HG02884 (cell line): Measurements from ENCODE around the gene LHPP.
"Not testable (repeated sequence)": the region's sequence is repeated elsewhere in the genome, so short reads cannot be mapped to it uniquely, and the experiment has no call there.

Experiments used
- ATAC-seq: cut with Tn5 transposase; IDR thresholded peaks from one replicate; pipeline ENCODE4 v1.9.1; 2021; ENCODE audit warnings: mild to moderate bottlenecking, moderate library complexity; ENCODE audit not compliant: unreplicated experiment

The LHPP gene

GRCh38 chr10:124568848-124569622, 107.4 kb downstream of the LHPP start:
- ATAC-seq: no peak

GRCh38 chr10:124569623-124570470, 108.2 kb downstream of the LHPP start:
- no peak for ATAC-seq

- no peak for ATAC-seq
Observed at GRCh38 chr10:124570646-124571045, 109.0 kb downstream of the LHPP start.

- ATAC-seq: no peak
Observed at GRCh38 chr10:124572751-124573150, 111.1 kb downstream of the LHPP start.

DNA sequence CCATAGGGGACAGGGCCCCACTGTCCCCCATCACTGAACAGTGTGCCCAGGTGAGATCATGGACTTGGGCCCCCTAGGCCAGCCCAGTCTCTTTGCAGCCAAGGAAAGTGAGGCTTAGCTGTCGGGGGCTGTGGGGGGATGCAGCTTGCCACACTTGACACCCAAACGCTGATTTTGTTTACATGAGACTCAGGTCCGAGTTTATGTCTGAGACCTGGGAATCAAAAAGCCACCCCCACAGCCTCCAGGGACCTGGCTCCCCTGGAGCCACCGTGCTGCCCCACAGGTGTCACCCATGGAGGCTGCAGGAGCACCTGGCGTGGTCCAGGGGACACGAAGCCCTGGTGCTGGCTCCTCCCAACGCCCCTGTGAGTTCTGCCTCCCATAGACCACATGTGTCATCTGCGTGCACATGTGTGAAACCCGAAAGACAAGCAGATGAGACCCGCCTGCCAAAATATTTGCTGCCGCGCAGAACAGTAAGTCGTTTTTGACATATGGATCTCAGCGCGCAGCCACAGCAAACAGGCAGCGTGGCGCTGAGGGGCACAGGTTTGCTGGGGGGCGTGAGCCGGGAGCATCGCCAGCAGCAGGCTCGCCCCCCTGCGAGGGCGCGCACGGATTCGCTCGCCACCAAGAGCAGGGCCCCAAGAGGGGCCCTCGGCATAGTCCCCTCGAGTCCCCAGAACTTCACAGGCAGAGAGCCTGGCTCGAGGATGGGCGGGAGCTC, 112.3 kb downstream of the LHPP start:
- no peak for ATAC-seq

DNA sequence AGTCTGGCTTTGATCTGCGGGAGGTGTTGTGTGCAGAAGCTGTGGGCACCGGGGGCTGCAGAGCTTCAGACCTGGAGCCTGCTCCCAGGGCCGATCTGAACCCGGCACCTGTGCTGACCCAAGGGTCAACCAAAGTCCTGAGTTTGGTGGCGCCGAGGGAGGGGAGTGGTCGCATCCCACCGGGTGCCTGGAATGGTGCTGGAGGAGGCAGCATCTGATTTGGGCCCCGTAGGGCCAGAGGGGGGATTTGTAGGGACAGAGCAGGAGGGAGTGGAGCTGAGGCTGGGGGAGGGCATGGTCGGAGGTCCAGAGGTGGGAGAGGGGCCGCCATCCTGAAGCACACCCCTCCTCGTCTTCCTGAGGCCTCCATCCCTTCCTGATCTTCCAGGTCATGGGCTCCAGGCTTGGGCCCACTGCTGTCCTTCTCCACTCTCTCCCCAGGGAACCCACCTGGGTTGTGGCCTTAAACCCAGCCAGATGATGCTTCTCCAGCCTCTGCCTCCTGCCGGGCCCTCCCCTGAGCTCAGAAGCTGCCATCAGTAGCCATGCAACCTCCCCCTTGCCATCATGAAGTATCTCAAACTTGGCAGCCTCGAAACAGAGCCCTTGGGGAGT, 112.9 kb downstream of the LHPP start:
- no peak for ATAC-seq

DNA sequence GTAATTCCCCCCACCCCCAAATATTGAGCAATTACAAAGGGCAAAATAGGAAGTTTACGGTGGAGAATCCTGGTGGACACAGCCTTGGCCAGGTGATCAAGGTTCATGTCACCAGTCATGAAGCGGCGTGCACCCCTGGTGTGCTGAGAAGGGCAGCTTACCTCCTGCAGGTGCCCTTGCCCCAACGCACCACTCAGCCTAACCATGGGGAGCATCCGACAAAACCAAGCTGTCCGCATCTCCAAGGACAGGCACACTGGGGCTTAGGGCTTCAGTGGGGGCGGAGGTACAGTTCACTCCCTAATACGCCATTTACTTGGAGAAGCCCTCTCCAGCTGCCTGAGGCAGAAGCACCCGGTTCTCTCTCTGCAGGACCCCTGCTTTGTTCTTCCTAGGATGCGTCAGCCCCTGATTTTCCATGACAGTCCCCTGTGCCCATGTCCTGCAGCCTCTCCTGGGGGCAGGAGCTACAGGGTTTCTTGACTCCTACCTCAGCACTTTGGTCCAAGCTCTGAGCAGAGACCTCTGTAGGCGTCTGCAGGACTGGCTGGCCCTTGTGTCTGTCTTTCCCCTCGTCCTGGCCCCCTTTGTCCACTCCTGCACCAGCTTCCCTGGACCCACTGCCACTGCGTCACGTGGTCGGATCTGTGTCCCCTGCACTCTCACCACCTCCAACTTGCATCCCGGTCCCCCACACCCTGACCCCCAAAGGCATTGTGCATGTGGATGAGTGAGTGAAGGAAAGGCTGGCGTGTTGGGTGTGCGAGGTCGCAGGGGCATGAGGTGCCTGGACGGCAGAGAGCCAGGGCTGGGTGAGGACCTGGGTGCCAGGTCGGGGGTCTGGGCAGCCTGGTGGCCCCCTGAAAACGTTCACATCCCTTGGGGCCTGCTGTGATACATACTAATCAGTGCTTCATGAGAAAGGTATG, 113.7 kb downstream of the LHPP start:
- no peak for ATAC-seq

DNA sequence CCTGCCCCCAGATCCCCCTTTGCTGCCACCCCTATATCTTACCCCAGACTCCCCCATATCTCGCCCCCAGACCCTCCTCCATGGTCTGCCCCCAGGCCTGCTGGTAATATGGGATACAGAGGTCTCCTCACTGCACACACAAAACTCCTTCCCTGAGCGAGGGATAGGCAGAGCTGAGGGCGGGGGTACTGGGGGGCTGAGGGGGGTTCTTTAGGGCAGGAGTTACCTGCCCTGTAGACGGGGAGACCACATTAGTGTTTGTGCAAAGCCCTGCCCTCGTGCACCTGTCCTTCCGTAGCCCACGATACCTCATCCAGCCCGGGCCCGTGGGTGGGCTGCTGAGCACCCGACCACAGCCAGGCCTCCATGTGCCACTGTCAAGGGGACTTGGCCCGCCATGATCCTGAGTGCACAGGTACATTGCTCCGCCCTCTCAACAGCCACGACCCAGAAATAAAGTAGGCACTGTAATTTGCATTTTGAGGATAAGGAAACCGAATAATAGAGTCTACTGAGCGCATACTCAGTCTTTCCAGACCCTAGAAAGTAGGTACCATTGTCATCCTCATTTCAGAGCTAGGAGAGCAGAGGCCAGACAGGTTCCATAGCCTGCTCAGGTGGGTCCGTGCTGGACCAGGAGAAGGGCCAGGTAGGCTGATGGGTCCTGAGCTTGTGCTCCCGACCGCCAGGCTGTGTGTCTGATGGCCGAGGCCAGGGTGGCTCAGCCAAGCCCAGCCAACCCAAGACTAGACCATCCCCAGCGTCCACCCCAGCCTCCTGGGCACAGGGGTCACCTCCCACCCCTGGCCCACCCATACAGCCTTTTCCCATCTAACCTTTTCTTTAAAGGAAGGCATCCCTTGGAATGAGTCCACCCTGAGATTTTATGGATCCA, 115.2 kb downstream of the LHPP start:
- no peak for ATAC-seq

GRCh38 chr10:124577651-124578050, 116.0 kb downstream of the LHPP start:
- no peak for ATAC-seq

DNA sequence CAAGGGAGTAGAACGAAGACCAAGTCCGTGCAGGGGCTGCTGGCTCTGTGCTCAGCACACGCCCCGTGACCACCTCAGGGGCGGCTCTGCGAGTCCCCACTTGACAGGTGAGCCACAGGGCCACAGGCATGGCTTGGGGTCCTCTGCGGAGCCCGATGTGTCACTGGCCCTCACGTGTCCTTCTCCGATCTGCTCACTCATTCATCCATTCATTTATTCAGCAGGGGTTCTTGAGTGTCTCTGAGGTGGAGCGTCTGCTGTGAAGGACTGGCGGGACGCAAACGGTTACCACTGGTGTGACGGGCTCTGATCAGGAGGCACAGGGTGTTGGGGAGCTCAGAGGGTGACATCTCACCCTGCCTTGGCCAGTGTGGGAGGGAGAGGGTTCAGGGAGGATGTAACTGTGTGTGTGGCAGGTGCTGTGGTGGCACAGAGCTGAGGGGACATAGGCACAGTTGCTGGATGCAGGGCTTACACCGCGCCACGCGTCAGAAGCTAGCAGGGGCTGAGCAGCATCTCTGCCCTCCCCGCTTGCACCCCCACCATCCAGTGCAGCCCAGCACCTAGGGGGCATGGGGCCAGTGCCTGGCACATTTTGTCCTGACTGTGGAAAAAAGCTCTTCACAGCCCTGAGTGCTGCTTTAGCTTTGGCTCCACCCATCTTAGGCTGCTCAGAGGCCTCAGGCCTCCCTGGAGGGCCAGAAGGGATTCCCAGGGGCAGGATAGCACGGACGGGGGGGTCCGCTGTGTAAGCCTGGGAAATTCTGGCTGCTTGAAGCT, 116.8 kb downstream of the LHPP start:
- no peak for ATAC-seq

GRCh38 chr10:124579011-124579399, 117.4 kb downstream of the LHPP start:
- ATAC-seq: no peak

DNA sequence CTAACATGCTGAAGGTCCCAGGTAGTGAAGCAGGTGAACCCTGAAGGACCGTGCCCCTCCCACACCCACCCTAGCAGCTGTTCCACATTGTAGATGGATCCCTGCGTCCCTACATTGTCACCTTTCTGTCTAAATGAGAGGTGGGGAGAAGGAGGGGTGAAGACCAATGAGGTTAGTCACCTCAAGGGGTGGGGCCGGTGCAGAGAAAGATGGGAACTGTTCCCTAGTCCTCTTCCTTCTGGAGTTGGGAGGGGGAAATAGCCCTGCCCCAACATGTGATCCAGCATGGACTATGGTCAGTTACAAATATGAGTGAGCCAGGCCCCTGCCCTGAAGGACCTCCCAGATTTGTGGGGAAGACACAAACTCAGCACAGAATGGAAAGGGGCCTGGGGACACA, 124.5 kb downstream of the LHPP start:
- no peak for ATAC-seq

DNA sequence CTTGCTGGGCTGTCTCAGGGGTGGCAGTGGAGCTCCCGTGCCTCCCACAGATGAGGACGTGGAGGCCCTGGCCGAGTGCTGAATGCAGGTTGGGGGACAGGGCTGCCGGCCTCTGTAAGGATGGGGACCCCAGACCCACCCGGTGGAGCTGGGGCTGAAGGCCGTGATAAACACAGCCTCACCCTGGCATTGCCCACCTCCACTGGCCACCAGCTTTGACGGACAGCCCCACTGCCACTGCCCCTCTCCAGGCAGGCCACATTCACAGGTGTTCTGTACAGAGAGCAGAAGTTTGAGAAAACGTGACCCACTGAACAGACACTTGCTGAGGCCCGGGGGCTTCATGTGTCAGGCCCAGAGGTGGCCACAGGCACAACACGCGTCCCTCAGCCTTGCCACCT, 126.2 kb downstream of the LHPP start:
- ATAC-seq: no peak

DNA sequence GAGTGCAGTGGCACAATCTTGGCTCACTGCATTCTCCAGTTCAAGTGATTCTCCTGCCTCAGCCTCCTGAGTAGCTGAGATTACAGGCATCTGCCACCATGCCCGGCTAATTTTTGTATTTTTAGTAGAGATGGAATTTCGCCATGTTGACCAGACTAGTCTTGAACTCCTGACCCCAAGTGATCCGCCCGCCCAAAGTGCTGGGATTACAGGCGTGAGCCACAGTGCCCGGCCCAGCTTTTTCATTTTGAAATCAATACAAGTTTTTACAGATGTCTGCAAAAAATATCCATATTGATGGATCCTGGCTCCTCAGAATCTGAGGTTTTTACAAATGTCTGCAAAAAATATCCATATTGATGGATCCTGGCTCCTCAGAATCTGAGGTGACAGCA, 126.7 kb downstream of the LHPP start:
- ATAC-seq: not testable (repeated sequence)

DNA sequence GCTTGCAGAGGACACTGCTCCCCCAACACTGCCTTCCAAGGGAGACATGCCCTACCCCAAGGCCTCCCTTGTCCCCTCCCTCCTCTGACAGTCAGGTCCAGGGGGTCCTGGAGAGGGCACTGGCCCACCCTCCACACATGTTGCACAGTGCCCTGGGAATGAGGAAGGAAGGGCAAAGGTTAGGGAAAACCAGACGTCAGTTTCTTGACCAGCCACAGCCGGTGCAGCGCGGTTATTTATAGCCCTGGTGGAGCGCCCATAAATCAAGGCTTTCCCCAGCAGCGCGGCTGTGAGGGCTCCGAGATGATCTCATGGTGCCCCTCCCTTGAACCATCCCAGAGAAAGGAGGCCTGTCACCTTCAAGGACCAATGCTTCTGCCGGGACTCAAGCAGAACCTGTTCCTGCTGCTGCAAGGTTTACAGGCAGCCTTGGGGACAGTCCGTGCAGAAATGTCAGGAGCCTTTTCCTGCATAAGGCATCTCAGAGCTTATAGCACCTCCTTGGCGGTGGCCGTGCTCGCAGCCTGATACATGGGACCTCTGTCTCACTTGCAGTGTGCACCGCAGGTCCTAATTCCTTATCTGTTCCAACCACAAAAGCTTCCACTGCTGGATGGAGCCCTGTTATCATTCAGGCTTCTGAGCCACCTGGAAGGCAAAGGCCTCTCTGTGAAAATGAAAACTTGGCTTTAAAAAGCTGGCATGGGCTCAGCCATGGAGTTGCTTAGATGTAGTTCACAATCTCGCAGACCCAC, 127.3 kb downstream of the LHPP start:
- no peak for ATAC-seq

DNA sequence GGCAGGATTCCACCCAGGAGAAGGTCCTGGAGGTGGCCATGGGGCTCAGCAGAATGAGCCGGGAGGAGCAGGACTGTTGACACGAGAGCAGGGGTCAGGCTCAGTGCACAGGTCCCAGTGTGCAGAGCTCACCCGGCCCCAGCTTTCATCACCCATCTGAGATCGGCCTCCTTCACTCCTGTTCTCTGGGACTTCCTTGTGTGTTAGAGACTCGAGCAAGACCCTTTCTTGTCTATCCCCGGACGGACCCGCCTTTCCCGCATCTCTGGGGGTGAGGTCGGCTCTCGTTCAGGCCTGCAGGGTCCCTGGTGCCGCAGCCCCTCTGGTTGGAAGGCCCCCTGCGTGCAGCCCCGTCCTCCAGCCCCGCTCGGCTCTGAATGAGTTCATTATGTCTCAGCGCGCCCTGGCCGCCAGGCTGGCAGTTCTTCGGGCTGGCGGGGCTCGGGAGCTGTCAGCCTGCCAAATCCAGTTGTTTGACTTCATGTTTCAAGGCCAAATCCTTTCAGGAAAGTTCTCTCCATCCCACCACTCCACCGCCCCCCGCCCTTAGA, 127.9 kb downstream of the LHPP start:
- no peak for ATAC-seq
